ENCODE measurements around the gene GALNT16. TPM values are rescaled to one million over a fixed set of nuclear protein-coding genes. Genes with fewer than 3 reads are reported as not detected.

Gene GALNT16
- total RNA-seq, 4 donors from 2014 or later = 2.2 to 7.1 (median 6.9) TPM

DNA sequence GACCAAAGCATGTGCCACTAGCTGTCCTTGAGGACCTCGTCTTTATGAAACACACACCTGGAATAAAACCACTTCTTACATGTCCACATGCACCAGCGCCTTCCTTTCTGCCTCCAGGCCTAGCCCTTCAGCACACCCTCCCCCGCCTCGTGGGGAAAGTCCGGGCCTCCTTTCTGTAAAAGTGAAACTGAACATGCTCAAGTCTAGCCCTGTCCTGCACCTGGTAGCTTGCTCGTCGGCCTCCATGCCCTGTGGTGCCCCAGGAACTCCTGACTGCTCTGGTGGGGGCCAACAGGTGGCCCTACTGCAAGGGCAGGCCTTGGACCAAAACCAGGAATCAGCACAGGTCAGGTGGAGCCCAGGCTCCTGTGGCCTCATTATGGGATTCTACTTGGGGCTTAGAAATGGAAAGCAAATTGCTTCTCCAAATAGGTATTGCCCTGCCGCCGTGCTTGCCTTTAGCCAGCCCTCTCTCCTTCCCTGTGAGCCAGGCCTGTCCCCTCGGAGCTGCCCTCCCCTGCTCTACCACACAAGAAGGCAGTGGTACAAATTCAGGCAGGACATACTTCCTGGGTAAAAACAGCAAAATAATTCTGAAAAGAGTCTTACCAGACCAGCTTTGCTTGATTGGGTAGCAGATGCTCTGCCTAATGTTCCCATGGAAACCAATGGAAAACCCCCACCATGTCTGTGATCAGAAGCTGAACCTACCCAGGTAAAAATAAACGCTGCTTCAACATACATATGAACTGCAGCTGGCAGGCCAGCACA, 94.6 kb downstream of the GALNT16 start:
- no peak overlapping the region for H3K4me3 ChIP-seq (replicated peaks in 1 of 3)
- H3K27me3 ChIP-seq = no peaks in the 10 kb centered on the region
- WGBS, 2 donors = 63 to 81% methylated on average over 10 to 11 of the region's 11 CpGs
- intact Hi-C loops (cut with DNase I) = no loop called here
- TF ChIP-seq, protein P1, sequence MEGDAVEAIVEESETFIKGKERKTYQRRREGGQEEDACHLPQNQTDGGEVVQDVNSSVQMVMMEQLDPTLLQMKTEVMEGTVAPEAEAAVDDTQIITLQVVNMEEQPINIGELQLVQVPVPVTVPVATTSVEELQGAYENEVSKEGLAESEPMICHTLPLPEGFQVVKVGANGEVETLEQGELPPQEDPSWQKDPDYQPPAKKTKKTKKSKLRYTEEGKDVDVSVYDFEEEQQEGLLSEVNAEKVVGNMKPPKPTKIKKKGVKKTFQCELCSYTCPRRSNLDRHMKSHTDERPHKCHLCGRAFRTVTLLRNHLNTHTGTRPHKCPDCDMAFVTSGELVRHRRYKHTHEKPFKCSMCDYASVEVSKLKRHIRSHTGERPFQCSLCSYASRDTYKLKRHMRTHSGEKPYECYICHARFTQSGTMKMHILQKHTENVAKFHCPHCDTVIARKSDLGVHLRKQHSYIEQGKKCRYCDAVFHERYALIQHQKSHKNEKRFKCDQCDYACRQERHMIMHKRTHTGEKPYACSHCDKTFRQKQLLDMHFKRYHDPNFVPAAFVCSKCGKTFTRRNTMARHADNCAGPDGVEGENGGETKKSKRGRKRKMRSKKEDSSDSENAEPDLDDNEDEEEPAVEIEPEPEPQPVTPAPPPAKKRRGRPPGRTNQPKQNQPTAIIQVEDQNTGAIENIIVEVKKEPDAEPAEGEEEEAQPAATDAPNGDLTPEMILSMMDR (IDR thresholded peaks at IDR 0.05) = no peak
- no peak for TF ChIP-seq POLR2A (IDR thresholded peaks at IDR 0.05)
- H3K9me3 ChIP-seq = no peaks in the 10 kb centered on the region
- peak; percentile 29 to 51 for DNase-seq
- H3K4me1 ChIP-seq = peaks cover 13 to 23% of the 10 kb centered on the region in 2 donors
- no peak overlapping the region for H3K27ac ChIP-seq
- no peaks in the 10 kb centered on the region for H3K36me3 ChIP-seq

DNA sequence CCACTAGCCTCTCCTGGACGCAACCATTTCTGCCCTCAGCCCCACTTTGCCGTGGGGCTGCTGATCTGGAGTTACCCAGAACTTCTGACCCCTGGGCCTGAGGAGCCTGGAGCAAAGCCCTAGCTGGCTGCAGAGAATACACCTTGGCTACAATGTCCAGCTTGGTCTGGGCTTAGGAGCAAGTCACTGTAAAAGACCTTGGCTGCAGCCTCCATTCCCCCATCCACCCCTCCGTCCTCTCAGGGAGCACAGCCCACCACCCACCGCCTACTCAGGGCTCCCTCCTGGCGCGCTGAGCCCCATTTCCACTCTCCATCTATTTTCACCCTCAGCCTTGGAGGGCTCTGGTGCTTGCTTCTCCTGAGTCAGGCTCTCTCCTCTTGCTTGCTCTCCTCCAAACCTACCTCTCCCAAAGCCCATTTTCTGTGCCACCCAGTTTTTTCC, 95.2 kb downstream of the GALNT16 start:
- H3K36me3 ChIP-seq = no peaks in the 10 kb centered on the region
- peak overlapping the region in 1 of 3 donors; percentile 44 for H3K27ac ChIP-seq
- no peak for TF ChIP-seq POLR2A (IDR thresholded peaks at IDR 0.05)
- TF ChIP-seq, protein P1 (IDR thresholded peaks at IDR 0.05) = no peak
- intact Hi-C loops (cut with DNase I) = no loop called here
- 88 to 94% methylated on average over 6 of the region's 6 CpGs for WGBS, 2 donors
- H3K4me3 ChIP-seq (replicated peaks in 1 of 3) = no peak overlapping the region
- peaks cover 13 to 23% of the 10 kb centered on the region in 2 donors for H3K4me1 ChIP-seq
- no peaks in the 10 kb centered on the region for H3K9me3 ChIP-seq
- no peaks in the 10 kb centered on the region for H3K27me3 ChIP-seq
- no peak for DNase-seq

DNA sequence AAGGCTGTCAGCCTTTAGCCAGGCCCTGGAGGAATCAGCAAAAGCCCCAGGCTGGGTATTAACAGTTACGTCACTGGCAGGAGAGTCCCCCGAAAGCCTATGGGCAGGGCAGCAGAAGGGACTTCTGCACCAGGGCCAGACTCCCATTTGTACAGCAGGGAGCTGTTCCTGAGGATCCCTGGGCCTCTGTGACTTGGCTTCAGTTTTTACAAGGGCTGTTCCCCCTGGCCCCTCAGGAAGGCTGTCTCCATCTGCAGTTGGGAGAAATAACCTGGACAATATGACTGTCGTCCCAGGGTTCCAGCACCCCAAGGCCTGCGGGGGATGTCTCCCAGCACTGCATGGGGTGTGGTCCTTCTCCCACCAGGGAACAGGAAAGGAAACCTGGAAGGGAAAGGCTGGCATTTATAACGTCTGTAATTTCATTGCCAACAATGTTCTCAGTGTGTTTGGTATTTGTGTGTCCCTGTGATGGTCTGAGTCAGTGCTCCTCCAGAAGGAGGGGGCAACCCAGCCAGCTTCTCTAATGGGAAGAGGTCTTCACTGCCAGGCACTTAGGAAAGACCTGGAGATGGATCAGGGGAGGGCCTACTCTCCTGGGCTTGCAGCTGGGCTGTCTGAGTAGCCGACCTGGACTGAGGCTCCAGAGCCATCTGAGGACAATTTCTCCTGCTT, 95.8 kb downstream of the GALNT16 start:
- no peaks in the 10 kb centered on the region for H3K36me3 ChIP-seq
- TF ChIP-seq POLR2A (IDR thresholded peaks at IDR 0.05) = no peak
- TF ChIP-seq, protein P1 (IDR thresholded peaks at IDR 0.05) = no peak
- H3K27ac ChIP-seq = peak overlapping the region in 1 of 3 donors; percentile 44
- no peaks in the 10 kb centered on the region for H3K27me3 ChIP-seq
- H3K4me1 ChIP-seq = peaks cover 13 to 23% of the 10 kb centered on the region in 2 donors
- DNase-seq = peak; percentile 60 to 86
- WGBS, 2 donors = 51 to 56% methylated on average over 5 to 6 of the region's 6 CpGs
- intact Hi-C loops (cut with DNase I) = no loop called here
- no peak overlapping the region for H3K4me3 ChIP-seq (replicated peaks in 1 of 3)
- no peaks in the 10 kb centered on the region for H3K9me3 ChIP-seq

DNA sequence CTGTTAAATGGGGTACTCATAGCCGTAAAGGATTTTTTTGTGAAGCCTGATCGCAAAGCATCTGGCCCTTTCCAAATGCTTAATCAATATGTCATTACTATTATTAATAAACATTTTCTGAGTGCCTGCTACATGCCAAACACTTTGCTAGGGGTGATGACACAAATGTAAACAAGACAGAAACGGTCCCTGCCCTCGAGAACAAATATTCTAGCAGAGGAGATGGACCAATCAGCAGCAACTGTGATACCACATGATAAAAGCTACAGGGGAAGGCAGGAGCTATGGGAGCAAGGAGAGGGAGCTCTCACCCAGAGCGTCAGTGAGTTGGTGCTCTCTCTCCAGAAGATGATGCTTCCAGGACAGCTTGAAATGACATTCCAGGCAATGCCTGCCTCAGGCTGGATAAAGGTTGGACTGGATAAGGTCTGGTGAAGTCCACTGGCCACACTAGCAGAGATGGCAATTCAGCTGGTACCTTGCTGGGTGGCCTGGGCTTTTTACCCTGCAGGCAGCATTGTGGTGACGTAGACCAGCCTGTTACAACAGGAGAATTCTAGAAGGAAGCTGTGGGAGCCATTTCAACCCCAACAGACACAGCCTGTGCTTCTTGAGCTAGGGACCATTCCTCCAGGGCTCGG, 97.1 kb downstream of the GALNT16 start:
- H3K4me1 ChIP-seq = peaks cover 13 to 23% of the 10 kb centered on the region in 2 donors
- 83 to 89% methylated on average over 7 of the region's 7 CpGs for WGBS, 2 donors
- no peak for TF ChIP-seq POLR2A (IDR thresholded peaks at IDR 0.05)
- TF ChIP-seq, protein P1 (IDR thresholded peaks at IDR 0.05) = no peak
- H3K27ac ChIP-seq = no peak overlapping the region
- H3K4me3 ChIP-seq (replicated peaks in 1 of 3) = no peak overlapping the region
- no peaks in the 10 kb centered on the region for H3K27me3 ChIP-seq
- DNase-seq = no peak
- no peaks in the 10 kb centered on the region for H3K36me3 ChIP-seq
- no peaks in the 10 kb centered on the region for H3K9me3 ChIP-seq
- intact Hi-C loops (cut with DNase I) = no loop called here
